Measurements from ENCODE around the gene MEFV. TPM values are rescaled to one million over a fixed set of nuclear protein-coding genes. Genes with fewer than 3 reads are reported as not detected.

Gene MEFV
- total RNA-seq, 4 donors from 2014 or later, result 2.7 to 25.4 (median 4.2) TPM

DNA sequence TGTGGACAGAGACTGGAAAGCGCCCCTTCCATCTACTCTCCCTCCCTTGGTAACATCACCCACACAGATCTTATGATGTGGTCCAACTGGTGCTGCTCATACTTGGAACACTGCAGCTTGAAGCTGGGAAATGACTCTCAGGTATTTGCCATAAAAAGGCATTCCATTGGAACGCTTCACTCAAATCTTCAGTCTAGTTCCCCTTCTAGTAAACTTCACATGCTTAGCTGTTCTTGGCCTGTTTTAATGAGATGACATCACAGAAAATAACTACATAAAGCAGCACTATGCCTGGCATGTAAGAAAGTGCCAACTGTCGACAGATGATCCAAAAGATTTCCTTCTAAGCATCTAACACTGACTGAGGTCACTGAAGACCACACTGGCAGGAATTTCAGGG lies 36.2 kb upstream of the MEFV start:
- DNase-seq (ENCODE audit: low spot score), result no peak
- TF ChIP-seq, protein P1, sequence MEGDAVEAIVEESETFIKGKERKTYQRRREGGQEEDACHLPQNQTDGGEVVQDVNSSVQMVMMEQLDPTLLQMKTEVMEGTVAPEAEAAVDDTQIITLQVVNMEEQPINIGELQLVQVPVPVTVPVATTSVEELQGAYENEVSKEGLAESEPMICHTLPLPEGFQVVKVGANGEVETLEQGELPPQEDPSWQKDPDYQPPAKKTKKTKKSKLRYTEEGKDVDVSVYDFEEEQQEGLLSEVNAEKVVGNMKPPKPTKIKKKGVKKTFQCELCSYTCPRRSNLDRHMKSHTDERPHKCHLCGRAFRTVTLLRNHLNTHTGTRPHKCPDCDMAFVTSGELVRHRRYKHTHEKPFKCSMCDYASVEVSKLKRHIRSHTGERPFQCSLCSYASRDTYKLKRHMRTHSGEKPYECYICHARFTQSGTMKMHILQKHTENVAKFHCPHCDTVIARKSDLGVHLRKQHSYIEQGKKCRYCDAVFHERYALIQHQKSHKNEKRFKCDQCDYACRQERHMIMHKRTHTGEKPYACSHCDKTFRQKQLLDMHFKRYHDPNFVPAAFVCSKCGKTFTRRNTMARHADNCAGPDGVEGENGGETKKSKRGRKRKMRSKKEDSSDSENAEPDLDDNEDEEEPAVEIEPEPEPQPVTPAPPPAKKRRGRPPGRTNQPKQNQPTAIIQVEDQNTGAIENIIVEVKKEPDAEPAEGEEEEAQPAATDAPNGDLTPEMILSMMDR (IDR thresholded peaks at IDR 0.05), result no peak
- no peak for ATAC-seq (ENCODE audit: low FRiP score)

DNA sequence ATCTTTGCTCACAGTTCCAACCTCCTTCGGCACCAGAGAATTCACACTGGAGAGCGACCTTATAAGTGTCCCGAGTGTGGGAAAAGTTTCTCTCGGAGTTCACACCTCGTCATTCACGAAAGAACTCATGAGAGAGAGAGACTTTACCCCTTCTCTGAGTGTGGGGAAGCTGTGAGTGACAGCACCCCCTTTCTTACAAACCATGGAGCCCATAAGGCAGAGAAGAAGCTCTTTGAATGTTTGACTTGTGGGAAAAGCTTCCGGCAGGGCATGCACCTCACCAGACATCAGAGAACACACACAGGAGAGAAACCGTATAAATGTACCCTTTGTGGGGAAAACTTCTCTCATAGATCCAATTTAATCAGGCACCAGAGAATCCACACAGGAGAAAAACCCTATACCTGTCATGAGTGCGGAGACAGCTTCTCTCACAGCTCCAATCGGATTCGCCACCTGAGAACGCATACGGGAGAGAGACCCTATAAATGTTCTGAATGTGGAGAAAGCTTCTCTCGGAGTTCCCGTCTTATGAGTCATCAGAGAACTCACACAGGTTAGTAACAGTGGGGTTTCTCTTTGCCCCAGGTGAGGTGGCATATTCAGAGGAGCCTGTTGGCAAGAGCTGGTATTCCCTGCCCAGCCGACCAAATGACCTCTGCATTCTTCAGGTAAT lies 33.7 kb upstream of the MEFV start:
- TF ChIP-seq, protein P1 (IDR thresholded peaks at IDR 0.05), result no peak
- DNase-seq (ENCODE audit: low spot score) (no peak), ATAC-seq (ENCODE audit: low FRiP score) (no peak)

DNA sequence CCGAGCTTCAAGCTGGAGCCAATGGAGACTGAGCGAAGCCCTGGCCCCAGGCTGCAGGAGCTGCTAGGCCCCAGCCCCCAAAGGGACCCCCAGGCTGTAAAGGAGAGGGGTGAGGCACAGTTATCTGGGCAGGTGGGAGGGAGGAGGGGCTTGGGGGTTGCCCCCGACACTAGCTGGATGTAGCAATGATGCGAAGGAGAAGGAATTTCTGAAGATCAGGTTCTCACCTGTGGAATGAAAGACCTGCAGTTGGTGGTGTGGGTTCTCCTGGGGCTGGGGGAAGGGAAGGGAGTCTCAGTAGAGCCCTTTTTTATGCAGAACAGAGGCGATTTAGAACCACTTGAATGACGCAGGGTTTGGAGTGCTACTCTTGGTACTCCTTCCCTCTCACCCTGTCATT lies 28.7 kb upstream of the MEFV start:
- ATAC-seq (ENCODE audit: low FRiP score) (no peak), DNase-seq (ENCODE audit: low spot score) (no peak)
- TF ChIP-seq, protein P1 (IDR thresholded peaks at IDR 0.05), result no peak

DNA sequence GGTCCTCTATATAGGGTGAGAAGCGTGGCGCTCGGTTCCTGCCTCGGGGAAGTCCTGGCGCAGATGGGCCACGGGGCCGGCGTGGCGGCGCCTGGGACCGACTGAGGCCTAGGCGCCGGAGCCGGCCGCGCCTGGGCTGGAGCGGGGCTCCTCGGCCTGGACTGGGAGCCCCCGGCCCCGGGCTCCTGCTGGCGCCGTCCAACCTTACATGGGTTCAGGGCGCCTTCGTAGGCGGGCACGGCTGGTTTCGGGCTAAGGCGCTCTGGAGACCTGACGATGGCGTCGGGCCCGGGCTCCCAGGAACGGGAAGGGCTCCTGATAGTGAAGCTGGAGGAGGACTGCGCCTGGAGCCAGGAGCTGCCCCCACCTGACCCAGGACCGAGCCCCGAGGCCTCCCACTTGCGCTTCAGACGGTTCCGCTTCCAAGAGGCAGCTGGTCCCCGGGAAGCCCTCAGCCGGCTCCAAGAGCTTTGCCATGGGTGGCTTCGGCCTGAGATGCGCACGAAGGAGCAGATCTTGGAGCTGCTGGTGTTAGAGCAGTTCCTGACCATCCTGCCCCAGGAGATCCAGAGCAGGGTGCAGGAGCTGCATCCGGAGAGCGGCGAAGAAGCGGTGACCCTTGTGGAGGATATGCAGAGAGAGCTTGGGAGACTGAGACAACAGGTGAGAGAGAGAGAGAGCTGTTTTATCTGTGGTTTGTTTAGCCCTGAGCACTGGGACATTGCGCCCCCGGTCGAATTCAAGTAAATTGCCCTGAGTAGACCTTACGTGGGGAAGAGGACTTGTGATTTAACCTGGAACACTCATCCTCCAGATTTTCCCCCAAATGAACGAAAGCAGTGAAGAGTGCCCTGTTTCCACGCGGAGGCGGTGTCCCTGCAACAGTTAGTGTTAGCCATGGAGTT lies 27.4 kb upstream of the MEFV start:
- peak; percentile 32 for ATAC-seq (ENCODE audit: low FRiP score)
- no peak for DNase-seq (ENCODE audit: low spot score)
- TF ChIP-seq, protein P1 (IDR thresholded peaks at IDR 0.05), result no peak

DNA sequence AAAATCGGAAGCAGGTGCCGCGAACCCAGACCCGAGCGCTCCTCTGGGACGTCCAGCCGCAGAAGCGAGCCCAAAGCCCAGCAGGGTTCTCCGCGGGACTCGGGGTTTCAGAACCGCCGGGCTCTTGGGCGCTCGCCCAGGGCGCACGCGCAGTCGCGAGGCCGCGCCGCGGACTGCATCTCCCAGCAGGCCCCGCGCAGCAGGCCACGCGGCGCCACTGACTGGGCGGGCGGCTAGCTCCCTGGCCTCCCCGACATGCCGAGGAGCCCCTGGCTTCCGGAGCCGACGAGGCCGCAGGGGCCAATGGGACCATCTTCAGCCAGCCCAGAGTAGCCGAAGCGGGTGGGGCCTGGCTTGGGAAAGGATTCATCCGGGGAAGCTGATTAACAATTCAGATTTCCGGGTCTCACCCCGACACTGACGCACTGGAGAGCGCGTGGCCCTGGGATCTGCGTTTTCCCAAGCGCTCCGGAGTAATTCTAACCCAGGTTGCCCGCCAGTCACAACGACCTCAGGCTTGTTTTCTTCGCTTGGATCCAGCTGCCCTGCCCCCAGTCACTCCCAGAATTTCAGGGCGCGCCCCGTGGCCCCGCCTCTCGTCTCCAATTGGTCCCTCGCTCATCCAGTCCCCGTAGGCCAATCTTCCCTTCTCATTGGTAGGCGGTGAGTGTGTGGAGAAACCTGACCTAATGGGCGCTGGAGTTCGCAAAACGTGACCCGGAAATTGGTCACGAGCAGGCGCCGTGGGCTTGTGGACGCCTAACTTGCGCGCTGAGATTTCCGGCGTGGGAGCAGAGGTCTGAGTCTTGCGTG lies 26.5 kb upstream of the MEFV start, which contains the start of gene ZNF263:
Gene ZNF263, plus strand, starts transcription at position 762 of the 813 bp plus-strand sequence. CDS start 328 bp downstream, outside the sequence.
- TF ChIP-seq, protein P1 (IDR thresholded peaks at IDR 0.05), result no peak
- DNase-seq (ENCODE audit: low spot score) (peak; percentile 80), ATAC-seq (ENCODE audit: low FRiP score) (peak; percentile 96)

DNA sequence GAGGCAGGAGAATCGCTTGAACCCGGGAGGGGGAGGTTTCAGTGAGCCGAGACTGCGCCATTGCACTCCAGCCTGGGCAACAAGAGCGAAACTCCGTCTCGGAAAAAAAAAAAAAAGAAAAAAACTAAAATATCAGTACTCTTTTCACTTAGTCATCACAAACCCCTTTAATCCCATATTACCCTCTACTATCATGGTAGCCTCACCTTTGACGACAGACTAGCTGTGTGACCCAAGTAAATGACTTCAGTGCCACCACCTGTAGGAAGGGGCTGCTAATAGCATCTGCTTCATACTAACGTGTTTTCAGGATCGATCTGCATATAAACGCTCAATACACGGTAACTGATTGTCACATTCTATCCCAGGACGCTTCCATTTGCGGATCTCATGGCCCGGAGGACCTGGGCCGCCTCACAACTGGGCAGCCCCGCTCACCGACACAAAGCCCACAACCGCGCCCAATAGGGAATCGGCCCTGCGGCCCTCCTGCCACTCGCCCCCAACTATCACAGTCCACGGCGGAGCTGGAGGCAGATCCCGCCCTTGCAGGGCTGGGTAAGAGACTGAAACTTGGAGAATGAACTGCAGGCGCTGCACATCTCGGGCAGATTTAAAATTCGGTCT lies 25.8 kb upstream of the MEFV start:
- TF ChIP-seq, protein P1 (IDR thresholded peaks at IDR 0.05), result no peak
- ATAC-seq (ENCODE audit: low FRiP score), result peak; percentile 19
- no peak for DNase-seq (ENCODE audit: low spot score)

All from omental fat pad (tissue), 4 donors.